ENCODE measurements around the gene IMP4.
A peak's percentile ranks its signal among the peaks of the same experiment; 100 is the strongest.

The IMP4 gene

GRCh38 chr2:130387804-130388203, 45.1 kb downstream of the IMP4 start:
- Mint-ChIP-seq H3K9me3 (no peaks in the 10 kb centered on the region), H3K4me1 (ENCODE audit: low read depth) (peaks cover 15% of the 10 kb centered on the region), H3K36me3 (ENCODE audit: low read depth) (peaks cover 9% of the 10 kb centered on the region), H3K27ac (no peak overlapping the region), H3K27me3 (peaks cover 12% of the 10 kb centered on the region), H3K4me3 (no peak overlapping the region)
- no peak for DNase-seq

- H3K9me3 Mint-ChIP-seq, result no peaks in the 10 kb centered on the region
- H3K36me3 Mint-ChIP-seq (ENCODE audit: low read depth), result peaks cover 4% of the 10 kb centered on the region
- no peak overlapping the region for H3K4me3 Mint-ChIP-seq
- peaks cover 15% of the 10 kb centered on the region for H3K4me1 Mint-ChIP-seq (ENCODE audit: low read depth)
- no peak overlapping the region for H3K27ac Mint-ChIP-seq
- peaks cover 12% of the 10 kb centered on the region for H3K27me3 Mint-ChIP-seq
- no peak for DNase-seq
These were observed 45.7 kb downstream of the IMP4 start for GRCh38 chr2:130388221-130388907.

- H3K4me3 Mint-ChIP-seq, result no peak overlapping the region
- no peak for DNase-seq
- no peak overlapping the region for H3K27ac Mint-ChIP-seq
- H3K36me3 Mint-ChIP-seq (ENCODE audit: low read depth), result no peaks in the 10 kb centered on the region
- peaks cover 15% of the 10 kb centered on the region for H3K27me3 Mint-ChIP-seq
- peaks cover 15% of the 10 kb centered on the region for H3K4me1 Mint-ChIP-seq (ENCODE audit: low read depth)
- H3K9me3 Mint-ChIP-seq, result no peaks in the 10 kb centered on the region
These were observed 46.7 kb downstream of the IMP4 start for GRCh38 chr2:130389358-130389757.

- no peaks in the 10 kb centered on the region for H3K9me3 Mint-ChIP-seq
- peaks cover 15% of the 10 kb centered on the region for H3K27me3 Mint-ChIP-seq
- DNase-seq, result no peak
- H3K4me3 Mint-ChIP-seq, result no peak overlapping the region
- peaks cover 15% of the 10 kb centered on the region for H3K4me1 Mint-ChIP-seq (ENCODE audit: low read depth)
- no peak overlapping the region for H3K27ac Mint-ChIP-seq
- no peaks in the 10 kb centered on the region for H3K36me3 Mint-ChIP-seq (ENCODE audit: low read depth)
These were observed 47.1 kb downstream of the IMP4 start for GRCh38 chr2:130389783-130390182.

GRCh38 chr2:130390460-130391057, 47.9 kb downstream of the IMP4 start:
- Mint-ChIP-seq H3K4me1 (ENCODE audit: low read depth) (peaks cover 15% of the 10 kb centered on the region), H3K36me3 (ENCODE audit: low read depth) (no peaks in the 10 kb centered on the region), H3K9me3 (no peaks in the 10 kb centered on the region), H3K4me3 (peak overlapping the region; percentile 81), H3K27me3 (peaks cover 15% of the 10 kb centered on the region), H3K27ac (no peak overlapping the region)
- no peak for DNase-seq

GRCh38 chr2:130391058-130391871, 48.6 kb downstream of the IMP4 start:
- DNase-seq, result peak; percentile 81
- Mint-ChIP-seq H3K4me3 (peak overlapping the region; percentile 81), H3K27ac (no peak overlapping the region), H3K27me3 (peaks cover 20% of the 10 kb centered on the region), H3K9me3 (no peaks in the 10 kb centered on the region), H3K4me1 (ENCODE audit: low read depth) (peaks cover 15% of the 10 kb centered on the region), H3K36me3 (ENCODE audit: low read depth) (no peaks in the 10 kb centered on the region)

- no peak for DNase-seq
- no peaks in the 10 kb centered on the region for H3K36me3 Mint-ChIP-seq (ENCODE audit: low read depth)
- H3K4me1 Mint-ChIP-seq (ENCODE audit: low read depth), result peaks cover 15% of the 10 kb centered on the region
- no peak overlapping the region for H3K27ac Mint-ChIP-seq
- H3K4me3 Mint-ChIP-seq, result peak overlapping the region; percentile 81
- H3K27me3 Mint-ChIP-seq, result peaks cover 20% of the 10 kb centered on the region
- no peaks in the 10 kb centered on the region for H3K9me3 Mint-ChIP-seq
These were observed 49.4 kb downstream of the IMP4 start for GRCh38 chr2:130391872-130392670.

GRCh38 chr2:130393318-130393910, 50.7 kb downstream of the IMP4 start:
- no peaks in the 10 kb centered on the region for H3K9me3 Mint-ChIP-seq
- H3K4me1 Mint-ChIP-seq (ENCODE audit: low read depth), result peaks cover 15% of the 10 kb centered on the region
- DNase-seq, result no peak
- H3K36me3 Mint-ChIP-seq (ENCODE audit: low read depth), result no peaks in the 10 kb centered on the region
- H3K4me3 Mint-ChIP-seq, result no peak overlapping the region
- H3K27ac Mint-ChIP-seq, result no peak overlapping the region
- peaks cover 25% of the 10 kb centered on the region for H3K27me3 Mint-ChIP-seq
